ENCODE data around the gene CHST8.
"Not testable (repeated sequence)": the region's sequence is repeated elsewhere in the genome, so short reads cannot be mapped to it uniquely, and the experiment has no call there.

Gene CHST8

DNA sequence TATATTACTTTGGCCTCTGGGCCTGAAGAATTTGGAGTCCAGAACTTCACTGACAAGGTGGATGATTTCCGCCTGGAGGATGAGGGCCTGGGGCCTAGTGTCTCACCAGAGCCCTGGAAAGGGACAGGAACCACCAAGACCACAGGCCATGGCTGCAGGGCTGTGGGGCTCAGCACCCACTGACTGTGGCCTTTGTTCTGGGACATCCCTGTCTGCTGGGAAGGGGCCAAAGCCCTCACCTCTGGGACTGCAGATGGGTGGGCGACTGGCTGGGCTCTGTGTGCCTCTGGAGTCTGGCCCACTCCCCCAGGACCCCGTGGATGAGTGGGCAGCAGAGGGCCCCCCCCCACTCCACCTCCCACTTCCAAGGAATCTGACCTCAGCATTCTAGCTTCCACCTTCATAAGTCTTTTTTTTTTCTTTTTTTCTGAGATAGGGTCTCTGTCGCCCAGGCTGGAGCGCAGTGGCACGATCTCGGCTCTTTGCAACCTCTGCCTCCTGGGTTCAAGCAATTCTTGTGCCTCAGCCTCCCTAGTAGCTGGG is 20.3 kb downstream of the CHST8 start:
- DNase-seq (ENCODE audit: low read depth, low spot score) = no peak

DNA sequence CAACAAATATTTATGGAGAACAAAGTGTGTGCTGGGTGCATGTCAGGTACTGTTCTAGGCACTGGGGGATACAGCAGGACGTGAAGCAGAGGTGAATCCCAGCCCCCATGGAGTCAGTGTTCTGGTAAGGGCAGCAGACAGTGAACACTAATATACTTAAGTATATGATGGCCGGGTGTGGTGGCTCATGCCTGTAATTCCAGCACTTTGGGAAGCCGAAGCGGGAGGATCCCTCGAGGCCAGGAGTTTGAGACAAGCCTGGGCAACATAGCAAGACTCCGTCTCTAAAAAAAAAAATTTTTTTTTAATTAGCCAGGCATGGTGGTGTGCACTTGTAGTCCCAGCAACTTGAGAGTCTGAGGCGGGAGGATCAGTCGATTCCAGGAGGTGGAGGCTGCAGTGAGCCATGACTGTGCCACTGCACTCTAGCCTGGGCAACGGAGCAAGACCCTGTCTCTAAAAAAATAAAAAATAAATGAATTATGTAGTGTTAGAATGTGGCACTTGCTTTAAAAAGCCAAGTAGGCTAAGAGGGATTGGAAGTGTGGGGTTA is 22.6 kb downstream of the CHST8 start:
- no peak for DNase-seq (ENCODE audit: low read depth, low spot score)

DNA sequence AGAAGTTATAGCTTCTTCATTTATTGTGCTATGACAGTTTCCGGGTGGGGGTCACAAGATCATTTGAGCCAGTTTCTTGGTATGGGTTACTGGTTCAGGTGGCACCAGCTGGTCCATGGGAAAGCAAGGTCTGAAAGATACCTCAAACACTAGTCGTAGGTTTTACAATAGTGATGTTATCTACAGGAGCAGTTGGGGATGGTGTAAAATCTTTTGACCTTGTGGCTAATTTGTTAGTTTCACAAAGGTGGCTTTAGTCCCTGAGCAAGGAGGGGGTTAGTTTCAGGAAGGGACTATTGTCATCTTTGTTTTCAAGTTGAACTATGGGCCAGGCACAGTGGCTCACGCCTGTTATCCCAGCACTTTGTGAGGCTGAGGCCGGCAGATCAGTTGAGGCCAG is 24.6 kb downstream of the CHST8 start:
- DNase-seq (ENCODE audit: low read depth, low spot score) = no peak

DNA sequence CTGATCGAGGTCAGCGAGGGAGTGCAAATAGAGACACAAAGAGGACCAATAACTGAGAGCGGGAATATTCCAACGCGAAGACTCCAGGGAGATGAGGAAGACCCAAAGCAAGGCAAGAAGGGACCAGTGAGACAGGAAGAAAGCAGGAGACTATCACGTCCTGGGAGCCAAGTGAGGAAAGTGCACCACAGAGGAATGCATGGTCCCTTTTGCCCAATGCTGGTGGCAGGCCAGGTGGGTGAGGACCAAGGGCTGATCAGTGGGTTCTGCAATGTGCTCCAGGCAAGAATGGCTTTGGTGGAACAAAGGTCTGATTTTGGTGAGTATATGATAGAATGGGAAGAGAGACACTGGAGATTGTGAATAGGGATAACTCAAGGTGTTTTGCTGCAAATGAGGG is 25.4 kb downstream of the CHST8 start:
- DNase-seq (ENCODE audit: low read depth, low spot score) = no peak

DNA sequence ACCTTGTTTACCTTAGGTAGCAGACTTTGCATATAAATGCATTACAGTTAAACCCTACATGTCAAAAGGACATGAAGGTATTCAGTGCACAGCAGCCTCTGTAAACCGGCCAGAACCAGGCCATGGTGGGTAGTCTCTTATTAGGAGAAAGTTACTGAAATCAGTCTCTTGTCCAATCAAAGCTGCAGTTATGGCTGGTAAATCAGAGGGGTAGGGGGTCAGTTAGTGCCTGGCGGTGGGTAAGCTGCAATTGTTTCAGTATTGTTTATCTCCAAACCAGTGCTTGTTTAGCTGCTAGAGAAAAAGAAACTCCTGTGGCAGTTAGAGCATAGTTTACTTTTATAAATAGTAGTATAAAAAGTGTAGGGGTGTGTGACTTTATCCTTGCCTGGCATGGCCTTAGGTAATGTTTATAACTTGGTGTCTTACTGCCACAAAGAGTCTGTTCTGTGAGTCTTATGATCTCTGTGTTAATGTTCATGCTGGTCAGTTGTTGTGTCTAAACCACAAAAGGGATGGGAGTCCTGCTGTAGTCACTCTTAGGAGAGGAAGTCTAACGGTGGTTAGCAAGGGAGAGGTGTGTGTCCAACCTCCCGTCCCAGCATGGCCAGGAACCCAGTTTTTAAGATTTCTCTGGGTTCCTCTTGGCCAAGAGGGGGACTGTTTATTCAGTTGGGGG is 28.0 kb downstream of the CHST8 start:
- no peak for DNase-seq (ENCODE audit: low read depth, low spot score)

DNA sequence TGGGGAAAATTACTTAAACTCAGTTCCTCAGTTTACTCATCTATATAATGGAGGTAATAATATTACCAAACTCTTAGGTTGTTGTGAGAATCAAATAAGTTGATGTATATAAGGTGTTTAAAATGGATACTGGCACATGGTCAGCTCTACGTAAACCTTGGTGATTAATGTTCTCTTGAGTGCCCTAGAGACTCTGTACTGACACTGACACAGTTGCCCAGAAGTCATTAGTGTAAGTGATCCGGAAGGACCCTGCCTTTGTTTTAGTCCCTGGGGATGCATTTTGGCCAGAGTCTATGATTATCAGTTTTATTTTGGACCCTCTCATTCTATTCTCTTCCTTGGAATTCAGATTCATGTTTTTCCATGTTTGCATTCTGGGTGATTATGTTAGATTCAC is 31.9 kb downstream of the CHST8 start:
- DNase-seq (ENCODE audit: low read depth, low spot score) = no peak

DNA sequence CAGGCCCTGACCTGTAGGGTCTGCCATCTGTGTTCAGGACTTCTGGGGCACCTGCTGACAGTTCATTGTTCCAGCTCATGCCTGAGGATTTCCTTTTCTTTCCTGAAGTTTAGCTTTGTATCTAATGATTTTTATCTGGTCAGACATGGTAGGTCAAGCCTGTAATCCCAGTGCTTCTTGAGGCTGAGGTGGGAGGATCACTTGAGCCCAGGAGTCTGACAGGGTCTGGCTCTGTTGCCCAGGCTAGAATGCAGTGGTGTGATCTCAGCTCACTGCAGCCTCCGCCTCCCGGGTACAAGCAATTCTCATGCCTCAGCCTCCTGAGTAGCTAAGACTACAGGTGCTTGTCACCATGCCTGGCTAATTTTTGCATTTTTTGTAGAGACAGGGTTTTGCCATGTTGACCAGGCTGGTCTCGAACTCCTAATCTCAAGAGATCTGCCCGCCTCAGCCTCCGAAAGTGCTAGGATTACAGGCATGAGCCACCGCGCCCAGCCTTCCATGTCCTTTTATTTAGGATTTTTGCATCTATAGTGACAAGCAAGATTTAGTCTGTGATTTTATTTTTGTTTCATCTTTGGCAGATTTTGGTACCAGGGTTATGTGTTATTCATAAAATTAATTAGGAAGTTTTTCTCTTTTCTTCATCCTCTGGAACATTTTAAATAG is 33.2 kb downstream of the CHST8 start:
- no peak for DNase-seq (ENCODE audit: low read depth, low spot score)

DNA sequence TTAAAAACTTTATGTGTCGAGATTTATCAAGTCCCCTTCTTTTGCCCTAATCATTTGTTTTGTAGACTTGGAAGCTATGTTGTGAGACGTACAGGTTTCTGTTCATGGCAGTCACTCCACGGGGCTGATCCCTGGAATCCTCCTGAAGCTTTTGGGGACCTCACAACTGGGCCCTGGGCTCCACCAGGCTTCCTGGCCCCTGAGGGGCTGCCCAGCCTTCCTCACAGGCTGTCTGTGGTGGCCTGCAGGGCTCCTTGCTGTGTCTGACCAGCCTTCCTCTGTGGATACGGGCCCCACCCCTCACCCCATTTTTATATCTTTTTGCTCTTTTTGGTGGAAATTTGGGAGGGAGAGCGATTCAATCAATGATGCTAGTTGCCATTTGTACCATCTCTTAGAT is 38.1 kb downstream of the CHST8 start:
- DNase-seq (ENCODE audit: low read depth, low spot score) = no peak

DNA sequence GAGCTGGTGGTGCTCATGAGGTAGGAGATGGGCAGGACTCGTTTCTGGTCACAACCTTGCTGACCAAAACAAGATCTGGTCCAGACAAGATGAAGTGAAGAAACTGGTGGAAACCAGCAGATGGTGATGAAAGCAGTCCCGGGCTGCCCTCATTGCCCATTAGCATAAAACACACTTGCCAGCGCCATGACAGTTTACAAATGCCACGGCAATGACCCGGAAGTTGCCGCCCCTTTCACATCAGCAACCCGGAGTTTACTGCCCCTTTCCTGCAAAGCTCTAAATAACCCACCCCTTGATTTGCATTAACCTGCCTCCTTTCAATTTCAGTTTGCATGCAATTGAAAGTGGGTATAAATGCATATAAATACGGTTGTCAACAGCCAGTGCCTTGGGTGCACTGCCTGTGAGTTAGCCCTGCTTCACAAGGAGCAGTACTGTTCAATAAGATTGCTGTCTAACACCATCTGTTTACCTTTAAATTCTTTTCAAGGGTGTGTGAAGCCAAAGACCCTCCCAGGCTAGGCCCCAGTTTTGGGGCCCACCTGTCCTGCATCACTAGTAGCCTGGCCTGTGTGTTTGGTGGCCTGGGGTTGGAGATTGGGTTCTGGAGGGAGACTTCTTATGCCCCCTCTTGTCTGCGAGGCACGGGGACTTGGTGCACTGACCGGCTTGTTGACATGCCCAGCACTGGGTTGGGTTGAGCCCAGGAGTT is 38.8 kb downstream of the CHST8 start:
- DNase-seq (ENCODE audit: low read depth, low spot score) = no peak

DNA sequence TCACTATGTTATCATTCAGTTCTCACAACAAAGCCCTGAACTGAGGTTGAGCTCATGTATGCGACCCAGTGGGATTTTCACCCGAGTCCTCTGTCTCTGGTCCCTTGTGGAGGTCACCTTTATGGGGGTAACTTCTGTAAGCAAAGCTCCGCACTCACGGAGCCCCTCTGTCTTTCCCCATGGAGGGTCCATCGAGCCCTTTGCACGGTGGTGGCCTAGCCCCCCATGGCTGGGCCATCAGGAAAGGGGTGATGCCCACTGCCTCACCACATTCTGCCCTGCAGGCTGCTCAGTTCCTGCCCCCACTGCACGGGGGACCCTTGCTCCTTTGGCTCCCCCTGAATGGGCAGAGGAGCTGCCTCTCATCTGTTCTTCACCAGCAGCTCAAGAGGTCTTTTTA is 39.6 kb downstream of the CHST8 start:
- DNase-seq (ENCODE audit: low read depth, low spot score) = no peak

DNA sequence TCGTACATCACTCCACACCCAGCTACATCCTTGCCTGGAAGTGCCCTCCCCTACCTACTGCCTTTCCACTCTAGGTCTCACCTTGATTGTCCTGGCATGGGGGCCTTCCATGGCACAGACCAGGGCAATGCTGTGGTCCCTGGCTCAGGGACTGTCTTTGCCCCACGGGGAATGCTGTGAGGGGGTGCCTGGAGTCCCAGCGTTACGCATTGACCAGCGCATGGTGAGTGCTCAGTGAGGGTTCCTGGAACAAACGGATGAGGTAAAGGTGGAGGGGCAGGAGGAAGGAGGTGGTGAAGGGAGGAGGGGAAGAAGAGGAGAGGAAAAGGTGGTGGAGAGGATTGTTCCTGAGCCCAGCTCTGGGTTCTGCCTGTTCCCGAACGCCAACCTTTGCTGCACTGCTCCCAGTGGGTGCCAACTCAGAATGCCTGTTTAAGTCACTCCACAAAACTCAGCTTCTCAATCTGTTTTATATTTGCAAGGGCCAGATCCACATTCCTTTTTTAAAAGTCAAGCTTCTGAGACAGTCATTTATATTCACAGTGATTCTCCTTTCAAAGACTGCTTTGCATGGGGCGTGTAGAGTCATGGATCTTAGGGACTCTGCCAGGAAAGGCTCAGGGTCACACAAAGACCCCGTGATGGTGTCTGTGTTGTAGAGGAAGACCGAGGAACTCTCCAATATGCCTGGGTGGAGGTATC is 40.8 kb downstream of the CHST8 start:
- no peak for DNase-seq (ENCODE audit: low read depth, low spot score)

DNA sequence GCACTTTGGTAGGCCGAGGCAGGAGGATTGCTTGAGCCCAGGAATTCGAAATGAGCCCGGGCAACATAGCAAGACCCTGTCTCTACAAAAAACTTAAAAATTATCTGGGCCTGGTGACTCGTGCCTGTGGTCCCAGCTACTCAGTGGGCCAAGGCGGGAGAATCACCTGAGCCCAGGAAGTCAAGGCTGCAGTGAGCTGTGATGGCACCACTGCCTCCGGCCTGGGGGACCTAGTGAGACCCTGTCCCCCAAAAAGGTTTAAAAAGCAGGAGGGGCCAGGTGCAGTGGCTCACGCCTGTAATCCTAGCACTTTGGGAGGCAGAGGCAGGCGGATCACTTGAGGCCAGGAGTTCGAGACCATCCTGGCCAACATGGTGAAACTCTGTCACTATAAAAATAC is 41.6 kb downstream of the CHST8 start:
- not testable (repeated sequence) for DNase-seq (ENCODE audit: low read depth, low spot score)

DNA sequence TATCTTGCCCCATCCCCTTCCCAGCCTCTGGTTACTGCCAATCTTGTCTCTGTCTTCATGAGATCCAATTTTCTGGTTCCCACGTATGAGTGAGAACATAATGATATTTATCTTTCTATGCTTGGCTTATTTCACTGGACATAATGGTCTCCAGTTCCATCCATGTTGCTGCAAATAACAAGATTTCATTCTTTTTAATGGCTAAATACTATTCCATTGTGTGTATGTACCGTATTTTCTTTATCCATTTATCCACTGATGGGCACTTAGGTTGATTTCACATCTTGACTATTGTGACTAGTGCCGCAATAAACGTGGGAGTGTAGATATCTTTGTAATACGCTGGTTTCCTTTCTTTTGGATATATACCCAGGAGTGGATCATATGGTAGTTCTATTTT is 43.0 kb downstream of the CHST8 start:
- no peak for DNase-seq (ENCODE audit: low read depth, low spot score)

DNA sequence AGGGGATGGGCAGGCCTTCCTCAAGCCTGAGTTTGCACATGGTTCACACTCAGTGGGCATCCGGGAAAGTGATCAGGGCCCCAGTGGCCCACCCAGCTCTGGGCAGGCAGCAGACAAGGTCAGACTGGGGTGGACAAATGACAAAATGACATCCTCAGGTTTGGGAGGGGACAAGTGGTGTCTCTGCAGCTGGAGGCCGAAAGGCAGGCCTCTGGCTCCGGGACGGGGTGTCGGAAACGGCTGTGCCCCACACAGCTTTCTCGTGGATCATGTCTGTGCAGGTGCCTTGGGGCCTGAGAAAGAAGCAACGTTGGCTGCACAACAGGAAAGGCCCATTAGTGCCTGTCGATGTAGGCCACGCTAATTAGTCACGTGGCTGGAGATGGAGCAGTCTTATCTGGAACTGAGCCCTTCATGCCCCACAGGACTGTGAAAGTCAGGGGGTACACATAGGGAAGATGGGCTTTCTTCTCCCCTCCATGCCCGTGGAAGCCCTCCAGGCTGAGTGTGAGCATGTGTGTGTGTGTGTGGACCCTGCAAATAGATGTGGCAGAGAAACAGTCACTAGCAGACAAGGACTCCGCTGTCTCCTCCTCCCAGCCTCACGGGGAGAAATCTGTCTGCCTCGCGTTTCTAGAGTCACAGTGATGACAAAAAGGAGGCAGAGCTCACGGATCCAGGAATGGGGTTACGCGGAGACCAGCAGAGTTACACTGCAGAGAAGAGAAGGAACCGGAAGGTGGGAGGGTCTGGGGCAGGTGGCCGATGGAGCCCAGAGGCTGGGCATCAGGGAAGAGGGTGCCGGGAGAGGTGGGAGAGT is 44.2 kb downstream of the CHST8 start:
- no peak for DNase-seq (ENCODE audit: low read depth, low spot score)

DNA sequence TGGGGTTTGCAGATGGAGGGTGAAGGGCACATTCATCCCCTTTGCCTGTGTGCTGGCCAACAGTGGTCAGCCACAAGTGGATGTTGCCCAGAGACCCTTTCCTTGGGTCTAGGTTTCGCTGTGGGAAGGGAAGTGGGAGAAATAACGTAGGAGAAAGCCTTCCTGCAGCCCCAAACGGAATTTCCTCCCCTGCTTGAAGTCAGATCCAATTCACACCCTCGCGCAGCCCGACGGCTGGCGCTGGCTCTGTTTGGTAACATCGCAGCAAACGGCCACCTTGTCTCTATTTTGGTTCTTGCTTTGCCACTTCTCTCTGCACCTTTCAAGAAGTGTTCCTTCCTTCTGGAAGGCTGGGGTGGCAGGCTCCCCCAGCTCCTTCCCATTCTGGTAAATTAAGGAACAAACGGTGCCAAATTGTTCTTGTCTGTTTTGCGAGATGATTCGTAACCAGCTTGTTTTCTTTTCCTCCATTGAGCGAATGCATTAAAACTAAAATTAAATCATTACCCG is 45.4 kb downstream of the CHST8 start:
- no peak for DNase-seq (ENCODE audit: low read depth, low spot score)

DNA sequence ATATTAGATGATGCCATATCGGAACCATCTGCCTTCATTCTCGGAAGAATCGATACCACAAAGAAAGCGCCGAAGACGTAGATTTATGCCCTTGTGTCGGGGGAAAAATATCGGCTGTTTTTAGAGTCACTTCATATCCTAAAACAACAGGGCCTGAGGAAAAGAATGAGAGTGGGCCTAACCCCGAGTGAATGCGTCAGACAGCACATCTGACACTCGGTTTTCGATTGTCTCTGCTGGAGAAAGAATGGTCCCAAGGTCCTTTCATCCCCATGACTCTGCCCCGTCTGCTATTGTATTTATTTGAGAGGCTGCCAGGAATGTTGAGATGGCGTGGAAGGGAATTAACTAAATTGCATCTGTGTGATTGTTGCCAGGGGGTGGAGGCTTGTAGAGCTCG is 46.1 kb downstream of the CHST8 start:
- DNase-seq (ENCODE audit: low read depth, low spot score) = no peak

DNA sequence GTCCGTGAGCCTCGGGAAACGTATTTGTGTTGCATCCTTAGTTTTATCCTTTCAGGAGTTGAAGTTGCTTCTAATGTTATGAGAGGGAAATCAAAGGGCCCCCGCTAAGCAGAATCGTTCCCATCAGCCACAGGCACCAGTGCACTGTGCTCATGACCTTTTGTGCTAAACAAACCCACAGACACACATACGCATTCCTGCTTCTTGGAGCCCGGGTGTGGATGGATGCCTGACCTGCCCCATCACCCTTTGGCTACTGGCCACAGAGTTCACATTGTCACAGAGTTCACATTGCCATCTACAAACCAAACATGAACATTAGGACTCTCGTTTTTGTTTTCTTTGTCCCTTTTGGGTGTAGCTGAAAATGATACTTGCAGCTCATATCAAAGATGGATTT is 47.2 kb downstream of the CHST8 start:
- no peak for DNase-seq (ENCODE audit: low read depth, low spot score)

DNA sequence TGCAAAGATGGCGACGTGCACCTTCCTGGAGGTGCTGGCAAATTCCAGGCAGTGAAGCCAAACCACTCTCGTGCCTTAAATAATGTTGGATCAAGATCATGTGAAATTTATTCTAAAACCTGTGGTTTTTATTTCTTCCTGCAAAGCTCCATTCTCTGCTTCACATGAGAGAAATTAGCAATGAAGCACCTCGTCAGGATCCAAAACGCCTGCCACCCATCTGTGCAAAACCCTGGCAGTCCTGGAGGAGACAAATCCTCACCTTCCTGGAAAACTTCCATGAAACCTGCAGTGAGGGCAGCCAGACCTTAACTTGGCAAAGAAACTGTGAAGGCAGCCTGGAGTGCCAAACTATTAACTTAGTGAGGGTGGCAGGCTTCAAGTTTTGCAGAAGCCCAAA is 47.6 kb downstream of the CHST8 start:
- DNase-seq (ENCODE audit: low read depth, low spot score) = no peak

DNA sequence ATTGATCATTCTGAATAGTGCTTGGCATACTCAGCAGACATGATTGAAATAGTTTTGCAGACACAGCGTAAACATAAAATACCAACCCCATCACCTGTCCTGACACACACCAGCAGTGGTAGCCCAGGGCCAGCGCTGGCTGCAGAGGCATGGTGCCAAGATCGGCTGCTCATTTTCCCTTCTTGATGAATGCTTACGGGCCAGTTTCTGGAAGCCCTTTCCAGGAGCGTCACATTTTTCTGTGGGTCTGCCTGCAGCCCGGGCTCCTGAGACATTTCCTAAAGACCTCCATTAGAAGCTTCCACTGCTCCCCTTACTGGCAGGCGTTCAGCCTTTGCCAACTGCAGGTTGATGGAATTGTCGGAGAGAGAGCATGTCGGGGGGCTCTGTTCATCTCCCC is 48.6 kb downstream of the CHST8 start:
- no peak for DNase-seq (ENCODE audit: low read depth, low spot score)

DNA sequence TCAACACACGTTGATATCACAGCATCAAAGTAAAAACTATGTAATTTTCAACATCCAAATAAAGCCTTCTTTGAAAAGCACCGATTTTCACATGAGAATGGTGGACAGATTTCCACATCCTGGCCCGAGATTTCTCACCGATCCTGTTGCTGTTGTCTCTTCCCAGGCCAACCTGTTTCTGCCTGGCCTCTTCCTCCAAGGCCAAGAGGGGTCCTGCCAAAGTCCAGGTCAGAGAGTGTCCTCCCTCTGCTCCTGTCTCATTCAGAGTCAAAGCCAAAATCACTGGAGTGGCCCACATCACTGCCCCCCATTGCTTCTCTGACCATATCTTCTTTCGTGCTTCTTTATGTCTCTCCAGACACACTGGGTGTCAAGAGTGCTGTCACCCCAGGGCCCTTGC is 49.5 kb downstream of the CHST8 start:
- DNase-seq (ENCODE audit: low read depth, low spot score) = no peak
